ENCODE measurements around the gene TWF2.

The TWF2 gene

DNA sequence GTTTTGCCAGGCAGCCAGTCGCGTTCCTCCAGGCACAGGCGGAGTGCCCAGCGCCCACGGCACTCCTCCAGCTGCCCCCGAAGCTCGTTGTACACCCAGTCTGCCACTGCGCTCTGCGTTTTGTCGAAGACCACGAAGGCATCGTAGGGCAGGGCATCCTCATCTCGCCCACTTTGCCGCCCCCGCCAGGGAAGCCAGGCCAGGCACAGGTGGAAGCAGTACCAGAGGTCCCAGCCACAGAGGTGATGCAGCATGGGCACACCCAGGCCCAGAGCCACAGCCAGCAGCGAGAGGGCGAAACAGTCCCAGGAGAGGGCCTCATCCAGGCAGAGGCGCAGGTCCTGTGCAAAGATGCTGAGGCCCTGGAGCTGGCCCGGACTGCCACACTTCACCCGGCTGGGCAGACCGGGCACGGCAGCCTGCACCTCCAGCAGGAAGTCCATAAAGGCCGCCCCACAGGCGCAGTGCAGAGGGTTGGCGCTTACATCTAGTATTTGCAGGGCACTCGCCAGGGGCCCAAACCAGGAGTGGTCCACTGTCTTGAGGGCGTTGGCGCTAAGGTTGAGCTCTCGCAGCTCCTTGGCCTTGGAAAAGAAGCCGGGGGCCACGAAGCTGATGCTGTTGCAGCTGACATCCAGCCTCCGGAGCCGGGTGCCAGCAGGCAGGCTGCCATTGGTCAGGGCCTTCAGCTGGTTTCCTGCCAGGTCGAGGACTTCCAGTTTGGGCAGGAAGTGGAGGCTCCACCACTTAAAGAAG, 17.2 kb downstream of the TWF2 start:
- peak; percentile 62 for DNase-seq

DNA sequence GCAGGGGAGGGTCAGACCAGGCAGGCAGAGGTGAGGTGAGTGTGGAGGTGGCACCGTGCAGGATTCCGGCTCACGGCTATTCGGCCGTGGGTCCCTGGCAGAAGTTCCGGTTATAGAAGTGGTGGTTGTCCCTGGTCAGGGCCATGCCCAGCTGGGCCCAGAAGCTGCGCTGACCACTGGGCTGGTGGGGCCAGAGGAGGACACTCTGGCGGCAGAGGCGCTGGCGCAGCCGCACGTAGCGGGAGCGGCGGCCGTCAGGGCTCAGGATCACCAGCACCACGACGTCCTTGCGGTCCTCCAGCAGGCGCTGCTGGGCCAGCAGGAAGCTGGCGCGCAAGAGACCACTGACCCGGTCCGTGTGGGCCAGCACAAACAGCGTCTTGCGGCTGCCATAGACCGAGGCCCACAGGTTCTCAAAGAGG, 17.8 kb downstream of the TWF2 start:
- DNase-seq: no peak

DNA sequence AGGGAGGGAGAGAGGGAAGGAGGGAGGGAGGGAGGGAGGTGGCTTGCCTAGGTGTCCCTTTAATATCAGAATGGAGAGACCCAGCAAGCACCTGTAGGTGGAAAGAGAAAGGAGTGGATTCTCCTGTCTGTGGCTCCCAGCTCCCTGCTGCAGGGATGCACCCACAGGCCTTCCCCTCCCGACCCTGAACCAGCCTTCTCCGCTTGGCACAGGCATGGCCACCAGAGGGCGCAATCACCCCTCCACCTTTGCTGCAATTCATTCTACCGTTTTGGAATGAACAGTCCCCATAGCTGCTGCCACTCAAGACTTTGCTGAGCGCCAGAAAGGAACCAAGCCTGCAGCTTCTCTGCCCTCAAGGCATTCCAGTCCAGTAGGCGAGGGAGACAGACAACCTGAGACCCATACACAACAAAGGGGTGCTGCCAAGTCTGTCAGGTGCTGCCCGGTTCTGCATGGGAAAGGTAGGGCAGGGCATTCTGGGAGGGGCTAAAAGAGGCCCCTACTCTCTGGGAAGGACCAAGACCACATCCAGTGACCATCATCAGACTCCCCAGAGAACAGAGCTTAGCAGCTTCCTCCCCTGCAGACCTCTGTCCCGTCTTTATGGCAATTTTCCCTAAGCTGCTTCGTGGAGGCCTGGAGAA, 18.5 kb downstream of the TWF2 start:
- peak; percentile 90 for DNase-seq

DNA sequence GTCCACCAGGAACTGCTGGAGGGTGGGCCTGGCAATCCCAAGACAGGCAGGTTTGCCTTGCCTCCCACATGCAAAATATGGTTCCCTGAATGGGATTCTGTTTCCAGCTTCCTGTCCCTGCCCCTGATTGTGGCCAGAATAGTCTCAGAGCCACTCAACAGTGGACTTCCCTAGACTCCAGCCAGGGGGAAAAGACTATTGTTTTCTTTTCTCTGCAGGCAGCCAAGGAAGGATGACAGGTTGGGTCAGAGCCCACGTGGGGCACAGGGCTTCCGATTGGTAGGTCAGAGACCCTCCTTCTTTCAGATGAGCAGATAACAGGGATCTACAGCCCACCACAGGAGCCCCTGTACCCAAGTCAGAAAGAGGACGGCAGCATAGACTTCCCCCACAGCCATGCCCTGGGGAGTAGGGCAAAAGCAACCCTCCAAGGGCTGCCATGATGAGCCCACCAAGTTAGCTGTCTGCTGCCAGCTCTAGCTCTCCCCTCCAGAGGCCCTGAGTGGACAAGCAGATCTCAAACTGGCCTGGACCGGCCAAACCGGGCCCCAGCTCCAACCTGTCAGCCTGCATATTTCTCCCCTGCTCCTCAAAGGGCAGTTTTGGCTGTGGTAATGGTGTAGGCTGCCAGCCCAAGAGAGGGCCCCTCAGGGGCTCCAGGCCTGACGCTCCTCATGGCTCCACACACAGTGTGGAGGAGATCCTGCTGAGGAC, 19.9 kb downstream of the TWF2 start:
- no peak for DNase-seq

DNA sequence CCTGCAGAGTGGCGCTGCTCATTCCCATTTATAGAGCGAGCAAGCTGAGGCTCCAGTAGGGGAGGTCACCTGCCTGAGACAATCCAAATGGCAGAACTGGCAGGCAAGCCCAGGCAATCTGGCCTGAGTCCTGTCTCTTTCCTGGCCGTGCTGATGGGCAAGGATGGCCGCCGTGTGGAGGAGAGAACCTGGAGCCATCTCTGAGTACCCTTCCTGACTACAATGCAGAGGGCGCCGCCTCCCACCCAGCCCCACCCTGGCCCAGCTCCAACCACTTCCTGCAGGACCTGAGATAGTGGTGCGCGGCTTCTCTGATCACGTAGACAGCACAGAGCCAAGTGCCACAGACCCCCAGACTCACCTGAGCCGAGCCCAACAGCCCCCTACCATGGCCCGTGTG, 20.5 kb downstream of the TWF2 start:
- no peak for DNase-seq

DNA sequence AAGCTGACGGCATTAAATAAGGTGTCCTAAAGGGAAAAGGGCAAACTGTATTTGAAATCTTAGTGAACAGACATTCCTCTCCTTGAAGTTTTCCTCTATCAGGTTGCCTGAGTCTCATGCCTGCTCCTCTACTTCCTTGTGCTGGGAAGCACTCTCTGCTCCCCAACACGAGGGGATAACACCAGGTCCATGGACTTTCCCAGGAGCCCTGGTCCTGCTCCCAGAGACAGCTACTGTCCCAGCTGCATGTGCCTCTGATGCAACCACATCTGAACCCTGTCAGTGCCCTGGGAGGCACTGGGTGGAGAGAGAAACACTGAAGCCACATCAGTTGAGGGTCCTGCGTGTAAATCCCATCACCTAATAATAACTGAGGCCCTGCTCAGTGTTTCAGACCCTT, 20.9 kb downstream of the TWF2 start:
- DNase-seq: no peak

DNA sequence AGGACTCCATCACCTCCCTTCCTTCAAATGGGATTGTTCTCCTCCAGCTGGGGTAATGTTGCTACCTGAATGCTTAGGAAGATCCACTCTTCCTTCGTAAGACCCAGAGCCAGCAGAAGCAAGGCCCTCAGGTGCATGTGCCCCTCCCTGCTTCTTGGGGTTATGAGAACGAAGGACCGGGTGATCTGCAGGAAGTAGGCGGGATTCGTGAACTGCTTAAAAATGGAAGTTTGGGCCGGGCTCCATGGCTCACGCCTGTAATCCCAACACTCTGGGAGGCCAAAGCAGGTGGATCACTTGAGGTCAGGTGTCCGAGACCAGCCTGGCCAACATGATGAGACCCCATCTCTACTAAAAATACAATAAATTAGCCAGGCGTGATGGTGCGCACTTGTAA, 21.6 kb downstream of the TWF2 start:
- no peak for DNase-seq

DNA sequence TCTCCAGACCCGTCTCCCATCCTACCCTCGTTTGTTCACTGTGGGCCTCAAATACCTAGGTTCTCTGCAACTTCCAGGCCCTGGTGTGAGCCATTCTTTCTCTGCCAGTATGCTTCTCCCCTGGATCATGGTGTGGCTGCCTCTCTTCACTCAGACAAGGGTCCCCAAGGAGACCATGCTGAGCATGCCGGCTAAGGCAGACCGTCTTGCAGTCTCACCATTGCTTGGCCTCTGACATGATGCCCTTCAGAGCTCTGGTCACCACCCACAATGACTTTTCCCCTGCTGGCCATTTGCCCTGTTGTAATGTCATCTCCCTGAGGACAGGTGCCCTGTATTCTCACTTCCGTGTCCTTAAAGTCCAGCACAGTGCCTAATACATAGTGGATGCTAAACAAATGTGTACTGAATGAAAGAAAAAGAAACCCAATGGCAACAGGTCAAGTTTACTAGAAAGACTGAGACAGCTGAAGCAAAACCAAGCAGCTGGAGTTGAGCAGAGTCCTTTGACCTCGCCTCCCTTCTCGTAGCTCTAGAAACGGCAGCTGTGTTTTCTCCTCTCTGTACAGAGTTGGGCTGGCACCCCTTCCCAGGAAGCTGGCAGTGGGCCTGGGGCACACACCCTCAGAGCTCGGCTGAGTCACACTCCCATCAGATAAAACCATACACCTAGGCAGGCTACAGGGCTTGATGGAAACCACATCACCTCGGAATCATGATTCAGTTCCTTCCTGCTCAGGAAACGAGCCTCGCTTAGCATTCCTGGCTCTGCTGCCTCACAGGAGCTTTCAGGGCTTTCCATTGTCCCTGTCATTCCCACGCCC, 22.2 kb downstream of the TWF2 start:
- peak; percentile 56 for DNase-seq

DNA sequence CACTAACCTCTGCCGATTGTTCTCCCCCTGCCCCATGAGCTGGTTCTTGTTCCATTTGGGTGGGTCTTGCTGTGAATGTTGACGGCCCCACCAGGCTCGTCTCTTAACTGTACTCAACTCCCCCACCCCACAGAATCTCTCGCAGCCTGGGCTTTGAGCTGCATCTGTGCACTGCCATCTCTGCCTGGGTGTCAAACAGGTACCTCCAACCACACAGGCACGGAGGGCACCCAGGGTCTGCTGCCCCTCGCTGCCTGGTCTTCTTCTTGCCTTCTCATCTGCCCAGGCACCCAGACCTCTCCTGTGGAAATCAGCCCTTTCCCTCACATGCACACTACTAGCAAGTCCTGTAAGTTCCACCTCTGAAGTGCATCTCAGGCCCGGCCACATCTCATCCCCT, 23.6 kb downstream of the TWF2 start:
- DNase-seq: no peak

DNA sequence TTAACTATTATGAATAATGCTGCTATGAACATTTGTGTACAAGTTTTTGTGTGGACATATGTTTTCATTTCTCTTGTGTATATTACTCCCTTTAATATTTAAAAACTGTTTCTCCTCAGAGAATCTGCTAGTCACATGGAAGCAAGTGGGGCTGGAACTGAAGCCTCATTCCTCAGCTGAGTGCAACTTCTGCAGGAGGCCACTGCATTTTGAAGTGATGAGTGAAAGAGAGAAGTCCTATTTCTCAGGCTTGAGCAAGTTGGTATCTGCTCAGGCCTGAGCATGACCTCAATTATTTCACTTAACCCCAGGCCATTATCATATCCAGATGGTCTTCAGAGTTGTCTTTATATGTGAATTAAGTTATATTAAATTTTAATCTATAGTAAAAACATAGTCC, 25.1 kb downstream of the TWF2 start:
- no peak for DNase-seq

DNA sequence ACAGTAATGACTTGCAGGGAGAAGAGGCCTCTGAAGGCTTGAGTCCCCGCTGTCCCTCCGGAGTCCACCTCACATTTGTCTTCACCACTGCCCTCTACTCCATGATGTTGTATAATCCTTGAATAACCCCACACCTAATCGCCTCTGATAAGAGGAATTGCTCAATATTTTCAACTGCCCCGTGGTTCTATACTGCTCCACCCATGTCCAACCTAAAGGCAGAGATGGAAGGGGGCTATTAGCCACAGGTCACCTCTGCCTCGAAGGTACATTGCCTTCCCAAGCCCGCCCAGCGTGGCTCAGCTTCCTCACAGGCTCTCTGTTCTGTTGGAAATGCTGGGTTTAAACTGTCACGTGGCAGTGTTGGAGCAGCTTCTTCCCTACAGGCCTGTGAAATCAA, 26.0 kb downstream of the TWF2 start:
- no peak for DNase-seq

DNA sequence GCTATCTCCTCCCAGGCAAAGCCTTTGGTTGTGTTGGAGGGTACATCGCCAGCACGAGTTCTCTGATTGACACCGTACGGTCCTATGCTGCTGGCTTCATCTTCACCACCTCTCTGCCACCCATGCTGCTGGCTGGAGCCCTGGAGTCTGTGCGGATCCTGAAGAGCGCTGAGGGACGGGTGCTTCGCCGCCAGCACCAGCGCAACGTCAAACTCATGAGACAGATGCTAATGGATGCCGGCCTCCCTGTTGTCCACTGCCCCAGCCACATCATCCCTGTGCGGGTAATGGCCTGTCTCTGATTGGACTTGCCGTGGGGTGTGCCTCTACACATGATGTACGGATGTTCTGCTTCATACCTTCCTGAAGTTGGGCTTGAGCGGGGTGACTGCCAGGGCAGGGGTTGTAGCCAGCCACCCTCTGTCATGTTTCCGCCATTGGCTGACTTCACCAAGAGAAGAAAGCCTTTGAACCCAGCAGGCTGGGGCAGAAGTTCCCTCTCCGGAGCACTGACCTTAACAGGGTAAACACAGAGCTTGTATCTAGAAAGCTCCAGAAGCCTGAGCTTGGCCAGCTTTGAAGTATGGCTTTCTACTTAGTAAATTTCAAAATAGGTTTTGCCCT, 27.6 kb downstream of the TWF2 start:
- DNase-seq: no peak

DNA sequence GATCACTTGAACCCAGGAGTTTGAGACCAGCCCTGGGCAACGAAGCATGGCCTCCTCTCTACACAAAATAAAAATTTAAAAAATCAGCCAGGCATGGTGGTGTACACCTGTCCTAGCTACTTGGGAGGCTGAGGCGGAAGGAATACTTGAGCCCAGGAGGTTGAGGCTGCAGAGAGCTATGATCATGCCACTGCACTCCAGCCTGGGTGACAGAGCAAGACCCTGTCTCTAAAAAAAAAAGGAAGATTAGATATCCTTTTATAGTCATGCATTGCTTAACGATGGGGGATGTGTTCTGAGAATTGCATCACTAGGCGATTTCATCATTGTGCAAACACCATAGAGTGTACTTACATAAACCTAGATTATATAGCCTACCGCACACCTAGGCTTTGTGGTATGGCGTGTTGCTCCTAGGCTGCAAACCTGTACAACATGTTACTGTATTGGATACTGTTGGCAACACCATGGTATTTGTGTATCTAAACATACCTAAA, 28.4 kb downstream of the TWF2 start:
- no peak for DNase-seq

DNA sequence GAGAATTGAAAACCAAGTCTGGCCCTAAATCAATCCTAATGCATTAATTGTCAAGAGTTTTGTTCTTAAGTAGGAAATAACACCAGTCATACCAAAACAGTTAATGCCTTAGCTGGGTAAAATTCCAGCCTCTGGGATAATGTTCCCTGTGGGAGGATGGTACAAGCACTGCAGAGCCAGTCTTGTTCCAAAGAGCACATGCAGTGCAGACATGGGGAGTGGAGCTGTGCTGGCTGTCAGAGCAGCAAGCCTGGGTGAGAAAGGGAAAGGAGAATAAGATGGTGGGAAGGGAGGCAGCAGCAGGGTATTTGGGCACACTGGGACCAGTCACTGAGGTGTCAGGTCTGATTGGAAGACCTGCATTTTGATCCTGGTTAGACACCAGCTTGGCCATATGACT, 28.9 kb downstream of the TWF2 start:
- DNase-seq: no peak

DNA sequence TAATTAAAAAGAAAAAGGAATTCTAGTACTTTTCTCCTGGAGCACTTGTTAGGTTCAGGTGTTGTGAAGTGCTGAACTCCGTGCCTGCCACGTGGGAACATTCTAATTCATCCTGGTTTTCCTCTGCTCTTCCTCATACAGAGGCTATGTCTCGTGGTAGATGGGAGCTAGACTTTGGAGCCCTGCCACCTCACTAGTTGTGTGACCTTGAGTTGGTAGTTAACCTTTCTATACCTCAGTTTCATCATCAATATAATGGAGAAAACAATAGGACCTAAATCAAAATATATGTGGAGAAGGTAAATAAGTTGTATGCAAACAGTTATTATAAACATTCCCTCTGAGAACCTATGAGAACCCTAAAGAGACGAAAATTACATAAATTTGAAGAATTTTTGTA, 30.4 kb downstream of the TWF2 start:
- DNase-seq: no peak

DNA sequence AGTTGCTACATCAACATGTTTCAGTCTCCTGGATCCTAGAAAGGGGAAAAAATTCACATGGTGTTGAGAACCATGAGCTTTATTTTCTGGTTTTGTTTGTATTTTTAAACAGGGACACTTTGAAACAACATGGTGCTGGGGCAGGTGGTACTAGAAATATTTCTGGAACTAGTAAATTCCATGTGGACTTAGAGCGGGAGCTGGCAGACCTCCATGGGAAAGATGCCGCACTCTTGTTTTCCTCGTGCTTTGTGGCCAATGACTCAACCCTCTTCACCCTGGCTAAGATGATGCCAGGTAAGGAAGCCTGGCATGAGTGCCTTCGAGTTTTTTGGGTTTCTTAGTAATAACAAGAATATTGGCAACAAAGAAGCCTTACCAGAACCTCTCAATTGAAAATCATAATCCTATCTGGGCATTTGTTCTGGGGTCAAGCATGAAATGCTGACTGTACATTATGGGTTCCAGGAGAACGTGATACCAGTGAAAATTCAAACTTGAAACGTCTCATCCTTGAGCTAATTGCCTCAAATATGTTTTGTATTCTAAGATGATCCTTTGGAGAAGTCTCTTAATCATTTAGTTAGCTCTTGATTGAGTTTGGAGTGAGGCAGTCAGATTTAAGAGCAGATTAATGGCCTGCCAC, 33.1 kb downstream of the TWF2 start:
- DNase-seq: no peak

DNA sequence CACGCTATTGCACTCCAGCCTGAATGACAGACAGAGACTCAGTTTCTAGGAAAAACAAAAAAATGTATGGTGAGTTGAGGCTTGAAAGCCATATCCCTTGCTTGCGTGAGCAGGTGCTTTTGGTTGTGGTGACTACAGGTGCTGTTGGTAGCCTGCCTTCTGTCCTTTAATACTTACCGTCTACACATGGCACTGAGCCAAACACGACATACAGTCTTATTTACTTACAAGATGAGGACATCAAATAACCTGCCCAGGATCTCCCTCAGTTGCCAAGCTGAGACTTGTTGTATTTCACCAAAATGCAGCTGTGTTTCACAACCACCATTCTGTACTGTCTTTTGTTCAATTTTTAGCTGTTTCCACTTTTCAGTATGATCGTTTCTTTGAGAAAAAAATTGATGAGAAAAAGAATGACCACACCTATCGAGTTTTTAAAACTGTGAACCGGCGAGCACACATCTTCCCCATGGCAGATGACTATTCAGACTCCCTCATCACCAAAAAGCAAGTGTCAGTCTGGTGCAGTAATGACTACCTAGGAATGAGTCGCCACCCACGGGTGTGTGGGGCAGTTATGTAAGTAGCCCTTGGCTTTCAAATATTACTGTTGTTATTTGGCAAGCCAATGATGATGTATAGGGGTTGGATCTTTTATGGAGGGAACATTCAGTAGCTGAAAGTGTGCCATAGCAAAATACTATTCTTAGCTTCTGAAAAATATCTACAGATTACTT, 34.5 kb downstream of the TWF2 start:
- no peak for DNase-seq

DNA sequence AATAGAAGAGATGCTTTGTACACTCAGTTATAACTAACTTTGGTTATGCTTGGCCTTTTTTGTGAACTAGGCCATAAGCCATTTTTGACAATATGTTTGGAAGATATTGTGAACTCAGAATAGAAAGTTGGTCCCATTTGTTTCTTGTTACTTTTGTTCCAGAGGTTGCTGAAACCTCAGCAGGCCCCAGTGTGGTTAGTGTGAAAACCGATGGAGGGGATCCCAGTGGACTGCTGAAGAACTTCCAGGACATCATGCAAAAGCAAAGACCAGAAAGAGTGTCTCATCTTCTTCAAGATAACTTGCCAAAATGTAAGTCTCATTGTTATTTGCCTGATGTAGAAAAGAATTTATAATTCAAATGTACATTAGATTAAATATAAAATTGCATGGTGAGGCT, 35.3 kb downstream of the TWF2 start:
- DNase-seq: no peak

DNA sequence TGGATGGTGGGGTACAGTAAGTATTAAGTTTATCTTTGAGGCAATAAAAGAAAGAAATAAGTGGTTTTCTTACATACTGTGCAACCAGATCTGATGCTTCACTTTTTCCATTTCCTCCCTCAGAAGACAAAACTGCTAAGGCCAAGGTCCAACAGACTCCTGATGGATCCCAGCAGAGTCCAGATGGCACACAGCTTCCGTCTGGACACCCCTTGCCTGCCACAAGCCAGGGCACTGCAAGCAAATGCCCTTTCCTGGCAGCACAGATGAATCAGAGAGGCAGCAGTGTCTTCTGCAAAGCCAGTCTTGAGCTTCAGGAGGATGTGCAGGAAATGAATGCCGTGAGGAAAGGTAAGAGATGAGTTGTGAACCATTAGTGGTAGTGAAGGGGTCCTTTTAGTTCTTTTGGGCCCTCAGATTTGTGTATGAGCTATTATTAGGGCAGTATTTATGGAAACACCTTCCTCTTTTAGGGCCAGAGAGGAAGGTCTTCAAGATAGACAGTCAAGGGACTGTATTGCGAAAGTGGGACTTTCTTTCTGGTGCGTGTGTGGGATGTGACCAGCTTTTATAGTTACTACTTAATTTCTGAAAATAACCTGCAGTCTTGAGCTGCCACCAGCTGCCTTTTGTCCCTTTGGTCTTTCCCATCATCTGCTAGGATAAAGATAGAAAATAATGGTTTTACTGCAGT, 36.4 kb downstream of the TWF2 start:
- no peak for DNase-seq

DNA sequence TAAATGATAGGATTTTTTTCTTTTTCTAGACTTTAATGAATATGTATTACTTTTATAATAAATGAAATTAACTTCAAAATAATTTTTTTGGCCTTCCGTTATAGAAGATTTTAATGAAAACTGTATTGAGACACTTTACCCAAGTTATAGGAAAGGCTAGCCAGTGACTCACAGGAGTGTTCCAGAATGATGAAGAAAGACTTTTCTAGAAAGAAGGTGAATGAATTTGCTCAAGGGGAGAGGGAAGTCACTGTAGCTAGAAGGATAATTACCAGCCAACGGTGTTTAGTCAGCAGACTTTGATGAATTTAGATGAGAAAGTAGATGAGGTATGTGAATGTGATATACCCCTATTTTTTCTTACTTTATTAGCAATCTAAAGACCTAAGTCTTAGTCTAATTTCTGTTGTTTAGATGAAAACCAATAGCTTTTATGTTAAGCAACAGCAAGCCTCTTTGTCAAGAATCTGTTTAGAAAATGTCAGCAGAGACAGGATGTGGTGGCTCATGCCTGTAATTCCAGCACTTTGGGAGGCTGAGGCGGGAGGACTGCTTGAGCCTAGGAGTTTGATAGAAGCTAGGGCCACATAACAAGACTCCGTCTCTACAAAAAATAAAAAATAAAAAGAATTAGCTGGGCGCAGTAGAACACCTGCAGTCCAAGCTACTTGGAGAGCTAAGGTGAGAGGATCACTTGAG, 37.8 kb downstream of the TWF2 start:
- no peak for DNase-seq
